ENCODE measurements around the gene PHOSPHO2. TPM values are rescaled to one million over a fixed set of nuclear protein-coding genes. Genes with fewer than 3 reads are reported as not detected.
"Not testable (repeated sequence)": the region's sequence is repeated elsewhere in the genome, so short reads cannot be mapped to it uniquely, and the experiment has no call there.

PHOSPHO2 gene
- total RNA-seq, 1 experiment from 2014 or later: 12.7 TPM

DNA sequence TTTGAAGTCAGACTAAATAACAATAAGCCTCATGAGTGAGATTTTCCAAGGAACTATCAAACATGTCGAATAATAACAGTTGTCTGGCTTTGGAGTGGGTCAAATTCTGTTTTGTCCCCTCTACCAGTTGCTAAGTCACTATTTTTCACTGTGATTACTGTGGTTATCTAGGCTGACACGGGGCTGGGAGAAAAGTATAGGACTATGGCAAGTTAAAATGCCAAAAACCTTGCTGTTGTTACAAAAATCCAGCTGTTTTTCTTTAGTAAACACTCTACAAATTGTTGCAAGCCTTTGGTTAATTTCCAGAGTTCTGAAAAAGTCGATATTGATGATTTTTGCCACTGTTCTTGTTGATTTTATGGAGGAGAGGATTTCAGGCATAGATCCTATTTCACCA, 1.6 kb upstream of the PHOSPHO2 start:
- Mint-ChIP-seq H3K27me3 (ENCODE audit: unreplicated experiment) (no peaks in the 10 kb centered on the region), H3K27ac (ENCODE audit: unreplicated experiment) (no peak overlapping the region), H3K9me3 (ENCODE audit: low read depth, unreplicated experiment) (peaks cover 12% of the 10 kb centered on the region), H3K4me1 (ENCODE audit: low read depth, unreplicated experiment) (peaks cover 9% of the 10 kb centered on the region), H3K36me3 (ENCODE audit: insufficient read depth, unreplicated experiment) (peaks cover 35% of the 10 kb centered on the region), H3K4me3 (ENCODE audit: low read depth, unreplicated experiment) (no peak overlapping the region)
- CTCF ChIA-PET: no interaction called here
- no peak for DNase-seq
- BruUV-seq (replicated peaks): no TSS peak
- TF ChIP-seq, protein P1, sequence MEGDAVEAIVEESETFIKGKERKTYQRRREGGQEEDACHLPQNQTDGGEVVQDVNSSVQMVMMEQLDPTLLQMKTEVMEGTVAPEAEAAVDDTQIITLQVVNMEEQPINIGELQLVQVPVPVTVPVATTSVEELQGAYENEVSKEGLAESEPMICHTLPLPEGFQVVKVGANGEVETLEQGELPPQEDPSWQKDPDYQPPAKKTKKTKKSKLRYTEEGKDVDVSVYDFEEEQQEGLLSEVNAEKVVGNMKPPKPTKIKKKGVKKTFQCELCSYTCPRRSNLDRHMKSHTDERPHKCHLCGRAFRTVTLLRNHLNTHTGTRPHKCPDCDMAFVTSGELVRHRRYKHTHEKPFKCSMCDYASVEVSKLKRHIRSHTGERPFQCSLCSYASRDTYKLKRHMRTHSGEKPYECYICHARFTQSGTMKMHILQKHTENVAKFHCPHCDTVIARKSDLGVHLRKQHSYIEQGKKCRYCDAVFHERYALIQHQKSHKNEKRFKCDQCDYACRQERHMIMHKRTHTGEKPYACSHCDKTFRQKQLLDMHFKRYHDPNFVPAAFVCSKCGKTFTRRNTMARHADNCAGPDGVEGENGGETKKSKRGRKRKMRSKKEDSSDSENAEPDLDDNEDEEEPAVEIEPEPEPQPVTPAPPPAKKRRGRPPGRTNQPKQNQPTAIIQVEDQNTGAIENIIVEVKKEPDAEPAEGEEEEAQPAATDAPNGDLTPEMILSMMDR (IDR thresholded peaks at IDR 0.05; ENCODE audit: unreplicated experiment): no peak
- intact Hi-C loops (cut with micrococcal nuclease; ENCODE audit: unreplicated experiment): no loop called here

DNA sequence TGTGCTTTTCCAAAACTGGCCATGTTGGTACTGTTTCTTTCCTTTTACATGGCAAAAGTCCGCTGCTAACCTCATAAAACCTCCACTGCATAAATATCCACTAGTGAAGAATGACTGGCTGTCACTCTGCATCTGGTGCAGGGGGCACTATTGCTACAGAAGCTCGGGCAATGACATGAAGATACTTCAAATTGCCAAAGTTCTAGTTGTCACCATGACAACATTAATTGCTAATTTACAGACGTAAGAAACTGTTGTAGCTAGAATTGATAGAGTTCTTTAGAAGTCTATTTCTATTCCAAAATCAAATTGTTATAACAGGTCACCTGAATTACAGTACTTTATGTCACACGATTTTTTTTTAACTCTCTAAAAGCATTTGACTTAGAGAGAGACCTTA, 909 bp upstream of the PHOSPHO2 start:
- DNase-seq: peak; percentile 34
- BruUV-seq (replicated peaks): TSS peak; percentile 80
- CTCF ChIA-PET: interaction anchor here (0.6 to 1.1 kb wide), 2 partner anchors 10 to 241 kb away, joined by 3 to 6 read pairs; no protein-coding TSS in a partner anchor
- intact Hi-C loops (cut with micrococcal nuclease; ENCODE audit: unreplicated experiment): no loop called here
- H3K4me1 Mint-ChIP-seq (ENCODE audit: low read depth, unreplicated experiment): peaks cover 9% of the 10 kb centered on the region
- TF ChIP-seq, protein P1 (IDR thresholded peaks at IDR 0.05; ENCODE audit: unreplicated experiment): peak; percentile 10
- peak overlapping the region; percentile 97 for H3K27ac Mint-ChIP-seq (ENCODE audit: unreplicated experiment)
- H3K27me3 Mint-ChIP-seq (ENCODE audit: unreplicated experiment): no peaks in the 10 kb centered on the region
- H3K36me3 Mint-ChIP-seq (ENCODE audit: insufficient read depth, unreplicated experiment): peaks cover 35% of the 10 kb centered on the region
- peak overlapping the region; percentile 86 for H3K4me3 Mint-ChIP-seq (ENCODE audit: low read depth, unreplicated experiment)
- H3K9me3 Mint-ChIP-seq (ENCODE audit: low read depth, unreplicated experiment): peaks cover 9% of the 10 kb centered on the region

DNA sequence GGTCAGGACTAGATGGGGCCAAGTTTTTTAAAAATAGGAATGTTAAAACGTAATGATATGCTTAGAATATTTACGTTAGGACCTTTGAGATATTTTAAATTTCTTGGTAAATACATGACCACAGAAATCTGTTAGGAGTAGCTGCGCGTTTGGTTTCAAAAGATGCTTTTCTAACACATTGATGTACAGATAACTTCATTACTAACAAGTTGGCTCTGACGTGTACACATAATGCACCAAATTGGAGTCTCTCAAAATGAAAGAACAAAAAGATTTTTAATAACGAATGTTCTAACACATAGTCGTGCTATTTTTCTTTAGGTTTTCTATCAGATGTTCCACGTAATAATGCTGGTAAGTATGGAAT, 608 bp downstream of the PHOSPHO2 start:
- H3K36me3 Mint-ChIP-seq (ENCODE audit: insufficient read depth, unreplicated experiment): peaks cover 35% of the 10 kb centered on the region
- H3K4me1 Mint-ChIP-seq (ENCODE audit: low read depth, unreplicated experiment): peaks cover 9% of the 10 kb centered on the region
- DNase-seq: no peak
- TF ChIP-seq, protein P1 (IDR thresholded peaks at IDR 0.05; ENCODE audit: unreplicated experiment): no peak
- no TSS peak for BruUV-seq (replicated peaks)
- intact Hi-C loops (cut with micrococcal nuclease; ENCODE audit: unreplicated experiment): no loop called here
- no peaks in the 10 kb centered on the region for H3K27me3 Mint-ChIP-seq (ENCODE audit: unreplicated experiment)
- H3K27ac Mint-ChIP-seq (ENCODE audit: unreplicated experiment): peak overlapping the region; percentile 97
- H3K4me3 Mint-ChIP-seq (ENCODE audit: low read depth, unreplicated experiment): peak overlapping the region; percentile 86
- CTCF ChIA-PET: interaction anchor here (0.6 kb wide), 1 partner anchor 82 kb away, joined by 4 read pairs; no protein-coding TSS in a partner anchor
- peaks cover 4% of the 10 kb centered on the region for H3K9me3 Mint-ChIP-seq (ENCODE audit: low read depth, unreplicated experiment)

DNA sequence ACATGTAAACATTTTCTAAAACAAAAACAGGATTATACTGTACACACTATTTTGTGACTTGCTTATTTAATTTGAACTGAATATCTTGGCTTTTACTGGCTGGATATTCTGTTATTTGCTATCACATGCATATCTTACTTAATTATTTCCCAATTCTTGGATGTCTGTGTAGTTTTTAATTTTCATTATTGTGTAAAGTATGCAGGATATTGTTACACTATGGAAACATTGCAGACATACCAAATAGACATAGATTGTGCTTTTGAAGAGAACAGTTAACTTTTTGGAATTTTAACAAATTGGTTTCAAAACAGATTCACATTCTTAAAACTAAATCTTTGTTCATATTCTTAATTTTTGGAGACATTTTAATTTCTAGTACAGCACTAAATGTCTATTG, 2.1 kb downstream of the PHOSPHO2 start:
- DNase-seq: no peak
- CTCF ChIA-PET: interaction anchor here (0.7 kb wide), 3 partner anchors 35 to 728 kb away, joined by 3 to 5 read pairs (median 3); no protein-coding TSS in a partner anchor
- Mint-ChIP-seq H3K27ac (ENCODE audit: unreplicated experiment) (no peak overlapping the region), H3K9me3 (ENCODE audit: low read depth, unreplicated experiment) (no peaks in the 10 kb centered on the region), H3K27me3 (ENCODE audit: unreplicated experiment) (no peaks in the 10 kb centered on the region), H3K36me3 (ENCODE audit: insufficient read depth, unreplicated experiment) (peaks cover 35% of the 10 kb centered on the region), H3K4me1 (ENCODE audit: low read depth, unreplicated experiment) (peaks cover 9% of the 10 kb centered on the region), H3K4me3 (ENCODE audit: low read depth, unreplicated experiment) (no peak overlapping the region)
- intact Hi-C loops (cut with micrococcal nuclease; ENCODE audit: unreplicated experiment): no loop called here
- TF ChIP-seq, protein P1 (IDR thresholded peaks at IDR 0.05; ENCODE audit: unreplicated experiment): no peak
- no TSS peak for BruUV-seq (replicated peaks)

DNA sequence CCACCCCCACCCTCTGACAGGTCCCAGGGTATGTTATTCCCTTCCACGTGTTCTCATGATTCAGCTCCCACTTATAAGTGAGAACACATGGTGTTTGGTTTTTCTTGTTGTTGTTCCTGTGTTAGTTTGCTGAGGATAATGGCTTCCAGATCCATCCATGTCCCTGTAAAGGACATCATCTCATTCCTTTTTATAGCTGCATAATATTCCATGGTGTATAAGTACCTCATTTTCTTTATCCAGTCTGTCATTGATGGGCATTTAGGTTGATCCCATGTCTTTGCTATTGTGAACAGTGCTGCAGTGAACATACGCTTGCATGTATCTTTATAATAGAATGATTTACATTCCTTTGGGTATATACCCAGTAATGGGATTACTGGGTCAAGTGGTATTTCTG, 4.9 kb downstream of the PHOSPHO2 start:
- H3K4me3 Mint-ChIP-seq (ENCODE audit: low read depth, unreplicated experiment); DNase-seq; intact Hi-C loops (cut with micrococcal nuclease; ENCODE audit: unreplicated experiment); H3K27ac Mint-ChIP-seq (ENCODE audit: unreplicated experiment); H3K27me3 Mint-ChIP-seq (ENCODE audit: unreplicated experiment); H3K4me1 Mint-ChIP-seq (ENCODE audit: low read depth, unreplicated experiment); H3K9me3 Mint-ChIP-seq (ENCODE audit: low read depth, unreplicated experiment); BruUV-seq (replicated peaks): not testable (repeated sequence)
- CTCF ChIA-PET: interaction anchor here (0.6 to 1.8 kb wide), 2 partner anchors 16 to 223 kb away, joined by 5 to 7 read pairs; no protein-coding TSS in a partner anchor
- H3K36me3 Mint-ChIP-seq (ENCODE audit: insufficient read depth, unreplicated experiment): peaks cover 26% of the 10 kb centered on the region

Measured in Calu3 (cell line).